HG03439 (cell line): ENCODE results near the gene PVALEF.

ENCODE experiments used
- ATAC-seq: cut with Tn5 transposase; IDR thresholded peaks from one replicate; pipeline ENCODE4 v1.9.1; 2021; ENCODE audit warnings: mild to moderate bottlenecking, moderate library complexity; ENCODE audit not compliant: unreplicated experiment

Gene PVALEF

GRCh38 chr17:81165246-81166032 is at the start of gene PVALEF:
Gene PVALEF, plus strand, starts transcription at chr17:81165507. Its CDS starts 15,720 bp downstream, at chr17:81181227.
- no peak for ATAC-seq

DNA sequence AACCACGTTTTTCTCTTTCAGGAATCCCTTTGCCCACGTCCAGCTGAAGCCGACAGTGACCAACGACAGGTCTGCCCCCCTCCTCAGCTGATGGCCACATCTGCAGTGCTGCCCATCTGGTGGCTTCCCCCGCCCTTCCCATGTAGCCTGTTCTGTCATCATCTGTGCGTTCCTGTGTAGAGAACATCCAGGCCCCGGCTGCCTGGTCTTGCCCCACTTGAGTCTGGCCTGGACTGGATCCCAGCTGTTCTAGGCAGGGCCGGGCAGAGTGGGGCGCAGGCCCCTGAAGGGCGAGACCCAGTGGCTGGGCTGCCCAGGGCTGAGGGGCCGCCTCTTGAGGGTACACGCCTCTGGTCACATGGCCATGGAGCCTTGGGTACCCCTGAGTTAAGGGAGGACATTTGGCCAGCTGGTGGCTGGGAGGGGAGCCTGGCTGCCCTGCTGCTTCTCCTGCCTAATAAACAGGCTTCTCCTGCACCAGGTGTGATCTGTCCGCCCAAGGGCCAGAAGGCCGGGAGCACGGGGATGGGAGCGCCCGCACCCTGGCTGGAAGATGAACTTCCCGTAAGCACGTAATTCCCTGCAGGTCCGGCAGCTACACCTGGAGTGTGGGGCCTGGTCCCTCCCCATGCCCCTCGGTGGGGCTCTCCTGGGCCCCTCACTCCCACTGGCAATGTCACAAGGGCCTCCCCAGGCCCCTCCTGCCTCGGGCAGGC is 49.4 kb upstream of the PVALEF start:
- ATAC-seq = no peak

- ATAC-seq = no peak
Observed at GRCh38 chr17:81116704-81117103, 48.6 kb upstream of the PVALEF start.

DNA sequence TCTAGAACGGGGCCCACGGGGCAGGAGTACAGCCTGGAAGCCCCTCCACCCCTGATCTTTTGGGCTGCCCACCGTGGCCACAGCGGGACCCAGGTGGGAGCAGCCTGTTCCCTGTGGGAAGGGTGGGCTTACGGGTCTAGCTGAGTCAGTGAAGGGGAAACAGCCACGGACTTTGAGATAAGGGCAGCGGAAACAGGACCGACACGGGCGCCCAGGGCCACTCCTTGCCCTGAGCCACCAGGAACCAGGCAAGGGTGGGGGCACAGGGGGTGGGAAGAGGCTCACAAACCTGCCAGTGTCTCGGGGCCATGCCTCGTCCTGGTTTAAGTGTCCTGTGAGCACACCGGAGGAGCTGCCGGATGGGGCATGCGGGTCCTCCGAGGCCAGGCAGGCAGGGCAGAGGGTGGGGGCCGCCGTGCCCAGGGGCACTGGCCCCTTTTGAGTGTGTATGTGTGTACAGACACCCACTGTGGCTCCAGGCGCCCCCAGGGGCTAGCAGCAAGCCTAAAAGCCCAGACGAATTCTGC is 47.6 kb upstream of the PVALEF start:
- ATAC-seq = no peak

GRCh38 chr17:81118308-81119221 is 46.7 kb upstream of the PVALEF start:
- ATAC-seq = no peak

GRCh38 chr17:81119223-81120148 is 45.8 kb upstream of the PVALEF start:
- ATAC-seq = peak; percentile 49

DNA sequence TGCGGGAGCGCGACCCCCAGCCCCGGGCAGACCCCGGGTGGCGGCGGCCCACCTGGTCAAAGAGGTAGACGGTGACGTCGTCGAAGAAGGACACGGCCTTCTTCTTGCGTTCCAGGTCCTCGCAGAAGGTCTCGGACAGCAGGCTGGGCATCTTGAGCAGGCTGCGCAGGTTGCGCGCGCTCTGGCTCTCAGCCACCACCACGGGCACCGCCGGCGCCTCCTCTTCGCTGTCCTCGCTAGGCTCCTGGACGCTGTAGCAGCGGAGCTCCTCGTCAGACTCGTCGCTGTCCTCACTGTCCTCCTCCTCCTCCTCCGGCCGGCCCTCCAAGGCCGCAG is 45.2 kb upstream of the PVALEF start:
- ATAC-seq = no peak

DNA sequence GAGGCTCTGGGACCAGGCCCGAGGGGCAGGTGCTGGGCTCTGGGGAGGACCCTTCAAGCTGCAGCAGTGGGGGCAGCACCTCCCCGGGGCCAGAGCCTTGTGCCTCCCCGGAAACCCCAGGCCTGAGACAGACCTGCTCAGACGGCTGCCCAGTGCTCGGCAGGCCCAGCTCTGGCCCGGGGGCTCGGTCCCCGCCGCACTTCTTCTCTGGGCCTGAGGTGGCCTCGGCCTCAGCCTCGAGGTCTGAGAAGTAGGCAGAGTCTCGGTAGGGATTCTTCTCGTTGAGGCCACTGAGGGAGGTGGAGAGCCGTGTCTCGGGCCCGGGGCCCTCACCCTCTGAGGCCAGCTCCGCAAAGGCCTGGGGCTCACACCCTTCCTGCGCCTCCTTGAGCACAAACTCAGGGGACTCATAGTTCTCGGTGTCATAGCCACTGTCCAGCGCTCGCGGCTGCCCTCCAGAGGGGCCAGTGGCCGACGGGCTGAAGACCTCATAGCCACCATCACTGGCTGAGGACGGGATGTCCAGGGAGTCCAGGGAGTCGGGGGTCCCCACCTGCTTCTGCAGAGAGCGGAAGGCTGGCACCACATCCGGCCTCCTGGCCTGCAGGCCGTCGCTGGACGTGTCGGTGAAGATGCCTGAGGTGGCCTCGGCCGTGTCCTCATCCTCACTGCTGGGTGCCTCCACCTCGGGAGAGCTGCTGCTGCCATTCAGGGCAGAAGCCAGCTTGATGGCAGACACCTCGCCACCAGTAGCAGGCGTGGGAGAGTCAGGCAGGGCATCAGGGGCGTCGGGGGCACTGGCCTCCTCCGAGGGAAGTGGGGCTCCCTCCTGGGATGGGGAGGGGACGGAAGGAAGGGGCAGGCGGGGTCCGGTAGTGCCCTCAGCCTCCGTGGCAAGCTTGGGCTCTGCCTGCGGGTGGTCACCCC is 44.3 kb upstream of the PVALEF start:
- no peak for ATAC-seq

DNA sequence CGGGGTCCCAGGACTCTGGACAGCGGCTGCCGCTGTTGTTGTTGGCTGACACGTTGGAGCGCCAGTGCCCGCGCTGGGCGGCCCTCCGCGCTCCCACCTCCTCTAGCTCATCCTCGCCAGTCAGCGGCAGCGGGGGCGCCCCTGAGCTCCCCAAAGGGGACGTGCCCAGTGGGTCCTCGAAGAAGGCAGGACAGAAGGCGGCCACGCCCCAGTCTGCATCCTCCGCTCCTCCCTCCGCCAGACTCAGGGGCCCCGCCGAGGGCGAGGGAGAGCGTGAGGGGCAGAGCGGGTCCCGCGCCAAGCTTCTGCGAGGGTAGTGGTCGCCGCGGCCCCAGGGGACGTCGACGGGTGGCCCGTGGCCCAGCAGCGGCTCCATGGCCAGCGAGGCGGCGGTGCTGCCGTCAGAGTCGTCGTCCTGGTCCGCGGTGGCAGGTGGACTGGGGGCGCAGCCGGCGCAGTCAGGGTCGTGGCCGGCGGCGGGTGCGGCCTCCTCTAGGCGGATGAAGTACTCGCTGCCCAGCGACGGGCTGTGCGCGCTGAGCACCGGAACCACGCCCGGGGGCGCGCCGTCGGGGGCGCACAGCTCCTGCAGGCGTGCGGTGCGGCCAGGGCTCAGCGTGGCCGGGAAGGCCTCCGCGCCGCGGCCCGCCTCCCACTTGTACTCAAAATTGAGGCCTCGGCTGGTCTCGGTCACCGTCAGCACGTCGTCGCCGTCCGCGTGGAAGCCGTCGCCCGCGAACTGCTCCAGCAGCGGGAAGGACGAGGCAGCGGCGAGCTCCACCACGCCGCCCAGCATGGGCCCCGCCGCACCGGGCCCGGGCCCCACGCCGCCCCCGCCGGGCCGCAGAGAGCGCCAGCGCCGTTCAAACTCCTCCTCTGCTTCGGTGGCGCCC is 43.2 kb upstream of the PVALEF start:
- ATAC-seq = no peak

DNA sequence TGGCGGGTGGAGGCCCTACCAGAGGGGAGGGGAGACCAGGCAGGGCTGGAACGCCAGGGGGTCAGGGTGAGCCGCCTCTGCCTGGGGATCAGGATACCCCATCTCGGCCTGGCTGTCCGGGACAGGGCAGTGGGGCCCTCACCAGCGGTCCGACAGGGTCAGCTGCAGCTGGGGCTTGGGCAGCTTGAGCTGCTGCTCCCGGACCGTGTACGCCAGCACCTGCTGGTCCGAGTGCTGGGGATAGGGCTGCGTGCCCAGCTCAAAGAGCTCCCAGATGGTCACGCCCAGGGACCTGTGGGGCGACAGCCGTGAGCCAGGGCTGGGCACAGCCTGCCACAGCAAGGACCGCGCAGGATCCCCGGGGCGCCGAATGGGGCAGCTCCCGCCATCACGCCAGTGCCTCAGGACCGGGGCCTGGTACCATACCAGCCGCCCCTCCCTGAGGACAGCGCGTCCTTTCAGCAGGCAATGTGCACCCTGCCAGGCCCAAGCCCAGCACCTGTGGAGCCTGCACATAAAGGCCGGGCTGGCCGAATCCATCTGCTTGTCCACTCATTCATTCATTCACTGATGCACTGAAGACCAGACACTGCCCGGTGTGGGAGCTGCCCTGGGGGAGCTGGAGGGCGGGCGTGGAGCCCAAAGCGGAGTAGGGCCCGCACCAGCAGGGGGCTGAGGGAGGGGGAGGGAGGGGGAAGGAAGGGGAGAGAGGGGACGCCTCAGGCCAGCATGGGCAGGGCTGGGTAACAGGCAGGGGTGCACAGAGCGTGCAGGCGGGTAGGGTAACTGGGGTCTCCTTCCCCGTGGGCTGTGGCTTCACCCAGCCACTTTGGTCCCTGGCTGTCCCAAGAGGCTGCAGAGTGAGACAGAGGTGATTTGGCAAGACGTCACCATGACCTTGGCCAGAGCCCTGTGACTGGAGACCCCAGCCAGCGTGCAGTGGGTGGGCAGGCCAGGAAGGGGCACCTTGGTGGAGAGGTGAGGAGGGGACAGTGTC is 42.0 kb upstream of the PVALEF start:
- no peak for ATAC-seq

DNA sequence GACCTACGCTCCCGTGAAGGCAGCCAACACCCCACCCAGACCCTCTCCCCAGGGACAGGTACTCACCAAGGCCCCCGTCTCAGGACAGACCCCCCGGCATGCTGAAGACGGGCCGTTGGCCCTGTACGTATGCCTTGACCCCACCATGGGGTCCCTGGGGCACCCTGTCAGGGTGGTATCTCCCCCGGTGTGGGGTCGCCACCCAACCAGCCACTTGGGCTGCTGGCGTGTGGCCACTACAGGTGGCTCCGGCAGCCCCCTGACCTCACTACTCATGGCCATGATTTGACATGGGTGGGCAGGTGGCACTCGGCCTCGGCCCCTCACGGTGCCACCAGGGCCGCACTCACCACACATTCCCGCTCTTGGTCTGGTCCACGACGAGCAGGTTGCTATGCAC is 40.9 kb upstream of the PVALEF start:
- no peak for ATAC-seq

GRCh38 chr17:81125573-81126081 is 39.7 kb upstream of the PVALEF start:
- no peak for ATAC-seq

DNA sequence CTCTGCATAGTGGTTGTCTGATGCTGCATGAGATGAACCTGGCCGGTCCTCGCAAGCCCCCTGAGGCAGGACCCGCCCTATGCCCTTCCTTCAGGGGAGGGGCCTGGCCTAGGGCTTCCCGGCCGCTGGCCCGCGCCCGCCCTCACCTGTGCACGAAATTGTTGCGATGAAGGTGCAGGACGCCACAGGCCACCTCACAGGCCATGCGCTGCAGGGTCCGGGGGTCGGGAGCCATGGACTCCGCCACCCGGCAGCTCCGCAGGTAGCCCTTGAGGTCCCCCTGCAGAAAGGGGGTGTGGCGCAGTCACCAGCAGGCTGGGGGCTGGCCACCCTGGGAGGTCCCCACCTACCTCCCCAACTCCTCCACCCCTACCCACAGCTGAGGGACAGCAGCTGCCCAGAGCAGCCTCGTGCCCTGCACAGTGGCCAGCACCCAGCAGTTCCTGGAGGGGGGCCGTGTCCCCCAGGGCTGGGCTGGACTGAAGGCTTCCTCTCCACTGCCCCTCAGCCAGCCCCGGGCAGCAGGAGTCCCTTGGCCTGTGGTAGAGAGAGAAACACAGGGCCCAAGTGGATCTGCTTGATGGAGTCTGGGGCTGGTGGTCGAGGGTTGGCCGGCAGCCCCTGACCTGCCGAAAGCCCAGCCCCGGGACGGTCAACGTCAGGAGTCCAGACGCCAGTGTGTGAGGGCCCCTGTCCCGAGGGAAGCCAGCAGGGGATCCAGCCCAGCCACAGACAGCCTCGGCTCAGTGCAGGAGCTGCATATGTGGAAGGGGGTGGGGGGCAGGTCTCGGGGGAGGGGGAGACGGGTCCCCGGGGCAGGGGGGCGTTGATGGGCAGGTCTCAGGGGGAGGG is 38.8 kb upstream of the PVALEF start:
- ATAC-seq = no peak

DNA sequence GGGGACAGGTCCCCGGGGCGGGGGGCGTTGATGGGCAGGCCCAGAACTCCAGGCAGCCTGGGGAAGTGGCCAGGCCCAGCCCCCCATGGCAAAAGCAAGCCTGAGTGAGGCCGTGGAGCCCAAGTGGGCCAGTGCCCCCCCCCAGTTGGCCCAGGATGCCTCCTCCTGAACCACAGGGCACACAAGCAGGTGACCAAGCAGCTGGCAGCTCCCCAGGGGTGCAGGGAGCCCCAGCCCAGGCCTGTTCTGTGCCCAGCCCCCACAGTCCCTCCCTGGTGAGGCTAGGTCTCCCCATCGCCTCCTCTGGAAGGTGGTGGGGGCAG is 38.2 kb upstream of the PVALEF start:
- ATAC-seq = no peak

- ATAC-seq = no peak
Observed at GRCh38 chr17:81127526-81128177, 37.7 kb upstream of the PVALEF start.
